Fibroblast of lung (primary cell): ENCODE data around the gene MKLN1. TPM values are rescaled to one million over a fixed set of nuclear protein-coding genes. Genes with fewer than 3 reads are reported as not detected.

ENCODE experiments used
- DNase-seq, 2 donors: peaks; one replicate each; pipeline versions ENCODE4 v3.0.0 to v3.0.0-alpha.2; 2010; ENCODE audit warnings: low read depth in 2 of 2
- H2AFZ ChIP-seq: 2 replicates; pipeline ENCODE4 v1.5.1; 2012; ENCODE audit warnings: low read length, control low read depth, inconsistent platforms
- H3K27ac ChIP-seq: 2 replicates; pipeline ENCODE4 v1.5.1; 2011; ENCODE audit warnings: low read length, control low read depth; ENCODE audit not compliant: insufficient read depth
- H3K27me3 ChIP-seq: 2 replicates; pipeline ENCODE4 v1.5.1; 2011; ENCODE audit warnings: mild to moderate bottlenecking, low read length; ENCODE audit not compliant: control insufficient read depth, insufficient read depth
- H3K36me3 ChIP-seq: 2 replicates; pipeline ENCODE4 v1.5.1; 2011; ENCODE audit warnings: low read length; ENCODE audit not compliant: control insufficient read depth, insufficient read depth
- H3K4me1 ChIP-seq: 2 replicates; pipeline ENCODE4 v1.5.1; 2011; ENCODE audit warnings: low read length; ENCODE audit not compliant: control insufficient read depth, insufficient read depth; ENCODE audit errors: extremely low read depth
- H3K4me2 ChIP-seq: 2 replicates; pipeline ENCODE4 v1.5.1; 2011; ENCODE audit warnings: low read length, control low read depth; ENCODE audit not compliant: insufficient read depth; ENCODE audit errors: extremely low read depth
- H3K4me3 ChIP-seq, 4 experiments: fragments of 200-600 bp in 1 of 4; sonication (generic) in 1 of 4; replicated peaks in 1 of 4; 2 replicates each; pipeline ENCODE4 v1.5.1; 2011 to 2016; ENCODE audit warnings: low read length in 4 of 4, low read depth in 3 of 4, mild to moderate bottlenecking in 3 of 4, control low read depth in 2 of 4, inconsistent platforms in 1 of 4, mixed read lengths in 1 of 4; ENCODE audit not compliant: insufficient read depth in 1 of 4; ENCODE audit errors: control extremely low read depth in 1 of 4
- H3K79me2 ChIP-seq: 2 replicates; pipeline ENCODE4 v1.5.1; 2012; ENCODE audit warnings: mild to moderate bottlenecking, low read length, inconsistent platforms; ENCODE audit not compliant: control insufficient read depth, insufficient read depth
- H3K9ac ChIP-seq: 2 replicates; pipeline ENCODE4 v1.5.1; 2011; ENCODE audit warnings: mild to moderate bottlenecking, low read length, control low read depth; ENCODE audit not compliant: insufficient read depth
- H3K9me3 ChIP-seq: 2 replicates; pipeline ENCODE4 v1.5.1; 2012; ENCODE audit warnings: low read depth, low read length; ENCODE audit not compliant: control insufficient read depth, insufficient read depth
- H4K20me1 ChIP-seq: 2 replicates; pipeline ENCODE4 v1.5.1; 2011; ENCODE audit warnings: low read length; ENCODE audit not compliant: control insufficient read depth, insufficient read depth; ENCODE audit errors: extremely low read depth
- CTCF ChIP-seq, 2 donors: IDR thresholded peaks in 1 of 2; conservative IDR thresholded peaks in 1 of 2; 1 replicate in 1 of 2; 2 replicates in 1 of 2; pipeline ENCODE4 v1.5.1; 2011 to 2012; ENCODE audit warnings: low read length in 2 of 2, control low read depth in 1 of 2, inconsistent platforms in 1 of 2, low read depth in 1 of 2, mild to moderate bottlenecking in 1 of 2
- EZH2 ChIP-seq: IDR thresholded peaks from 2 replicates; pipeline ENCODE4 v1.5.1; 2012; ENCODE audit warnings: low read length, control low read depth, mild to moderate bottlenecking; ENCODE audit errors: missing control alignments
- polyA plus RNA-seq, 2 donors: library from polyadenylated mRNA; depleted of rRNA in 1 of 2; stranded (reverse) in 1 of 2; unstranded in 1 of 2; fragments of >200 nt; gene quantifications; 2 replicates each; pipeline ENCODE4 v1.2.1, GENCODE V29; 2011 to 2012; ENCODE audit warnings: missing spikeins in 1 of 2
- total RNA-seq: library from RNA; depleted of rRNA; stranded (reverse); fragments of >200 nt; gene quantifications from 2 replicates; pipeline ENCODE4 v1.2.1, GENCODE V29; 2014

The MKLN1 gene
- total and polyA plus RNA-seq, 2 donors (not counting 1 experiment from before 2014, with no cell fraction given), result 33.9 to 46.4 TPM

- no peak overlapping the region for H3K4me2 ChIP-seq
- H2AFZ ChIP-seq, result no peak overlapping the region
- no peak overlapping the region for H3K4me3 ChIP-seq
- peak; percentile 41 to 67 for DNase-seq
- no peaks in the 10 kb centered on the region for H3K9me3 ChIP-seq
- peaks cover 20% of the 10 kb centered on the region for H3K79me2 ChIP-seq
- TF ChIP-seq EZH2 (no peak), CTCF (conservative IDR thresholded peaks at IDR 0.05 in 1 of 2, IDR thresholded peaks at IDR 0.05 in 1 of 2; ENCODE audit: low read depth in 1 of 2, low read length in 2 of 2) (no peak)
- H3K27ac ChIP-seq, result no peak overlapping the region
- no peak overlapping the region for H3K9ac ChIP-seq
- H3K36me3 ChIP-seq, result no peaks in the 10 kb centered on the region
- peaks cover 7% of the 10 kb centered on the region for H3K4me1 ChIP-seq
- H3K27me3 ChIP-seq, result no peaks in the 10 kb centered on the region
- no peaks in the 10 kb centered on the region for H4K20me1 ChIP-seq
Observed at GRCh38 chr7:131385039-131385605, 57.4 kb downstream of the MKLN1 start.

GRCh38 chr7:131388126-131388525 is 60.5 kb downstream of the MKLN1 start:
- no peak for TF ChIP-seq CTCF (conservative IDR thresholded peaks at IDR 0.05 in 1 of 2, IDR thresholded peaks at IDR 0.05 in 1 of 2; ENCODE audit: low read depth in 1 of 2, low read length in 2 of 2)
- no peak for TF ChIP-seq EZH2
- Histone ChIP-seq H2AFZ (no peak overlapping the region), H4K20me1 (no peaks in the 10 kb centered on the region), H3K9ac (no peak overlapping the region), H3K79me2 (peaks cover 17% of the 10 kb centered on the region), H3K27ac (no peak overlapping the region), H3K4me1 (peaks cover 2% of the 10 kb centered on the region), H3K9me3 (no peaks in the 10 kb centered on the region), H3K27me3 (no peaks in the 10 kb centered on the region), H3K4me3 (no peak overlapping the region), H3K4me2 (no peak overlapping the region), H3K36me3 (no peaks in the 10 kb centered on the region)
- no peak for DNase-seq

GRCh38 chr7:131390275-131390674 is 62.6 kb downstream of the MKLN1 start:
- Histone ChIP-seq H3K36me3 (no peaks in the 10 kb centered on the region), H3K27me3 (no peaks in the 10 kb centered on the region), H2AFZ (no peak overlapping the region), H3K27ac (no peak overlapping the region), H3K4me3 (no peak overlapping the region), H3K9me3 (no peaks in the 10 kb centered on the region), H4K20me1 (no peaks in the 10 kb centered on the region), H3K4me2 (no peak overlapping the region), H3K4me1 (no peaks in the 10 kb centered on the region), H3K79me2 (peaks cover 9% of the 10 kb centered on the region), H3K9ac (no peak overlapping the region)
- no peak for TF ChIP-seq EZH2
- TF ChIP-seq CTCF (conservative IDR thresholded peaks at IDR 0.05 in 1 of 2, IDR thresholded peaks at IDR 0.05 in 1 of 2; ENCODE audit: low read depth in 1 of 2, low read length in 2 of 2), result no peak
- no peak for DNase-seq
